H9 (cell line): ENCODE data around the gene ANKRD50. TPM values are rescaled to one million over a fixed set of nuclear protein-coding genes. Genes with fewer than 3 reads are reported as not detected.

ENCODE experiments used
- DNase-seq: peaks from one replicate; pipeline ENCODE4 v3.0.0-alpha.2; 2017
- H2AFZ ChIP-seq: one replicate; pipeline ENCODE4 v1.6.1; 2013; ENCODE audit warnings: mild to moderate bottlenecking, low read length, control low read depth, moderate library complexity
- H2AK5ac ChIP-seq: 2 replicates; pipeline ENCODE4 v1.6.1; 2013; ENCODE audit warnings: low read length, control low read depth, mixed read lengths; ENCODE audit not compliant: insufficient read length
- H2BK120ac ChIP-seq: one replicate; pipeline ENCODE4 v1.6.1; 2013; ENCODE audit warnings: low read depth, mild to moderate bottlenecking, low read length, control low read depth, inconsistent platforms; ENCODE audit not compliant: poor library complexity, severe bottlenecking
- H2BK12ac ChIP-seq: 2 replicates; pipeline ENCODE4 v1.6.1; 2013; ENCODE audit warnings: low read length, control low read depth, mixed read lengths, low read depth; ENCODE audit not compliant: insufficient read length
- H2BK15ac ChIP-seq: 2 replicates; pipeline ENCODE4 v1.6.1; 2013; ENCODE audit warnings: low read depth, low read length, control low read depth
- H2BK20ac ChIP-seq: one replicate; pipeline ENCODE4 v1.6.1; 2013; ENCODE audit warnings: low read depth, mild to moderate bottlenecking, low read length, control low read depth, inconsistent platforms; ENCODE audit not compliant: poor library complexity, severe bottlenecking
- H2BK5ac ChIP-seq: 2 replicates; pipeline ENCODE4 v1.6.1; 2013; ENCODE audit warnings: low read length, control low read depth, mixed read lengths; ENCODE audit not compliant: insufficient read length
- H3K14ac ChIP-seq: 2 replicates; pipeline ENCODE4 v1.6.1; 2013; ENCODE audit warnings: low read length, control low read depth; ENCODE audit not compliant: insufficient read depth
- H3K18ac ChIP-seq: 2 replicates; pipeline ENCODE4 v1.6.1; 2013; ENCODE audit warnings: low read depth, mild to moderate bottlenecking, mixed read lengths, low read length, control low read depth; ENCODE audit not compliant: insufficient read length
- H3K23ac ChIP-seq: 2 replicates; pipeline ENCODE4 v1.6.1; 2013; ENCODE audit warnings: low read length, control low read depth, mixed read lengths, low read depth; ENCODE audit not compliant: insufficient read length
- H3K23me2 ChIP-seq: 2 replicates; pipeline ENCODE4 v1.6.1; 2013; ENCODE audit warnings: low read depth, mild to moderate bottlenecking, mixed read lengths, low read length, control low read depth; ENCODE audit not compliant: insufficient read length, poor library complexity, severe bottlenecking
- H3K27ac ChIP-seq: 2 replicates; pipeline ENCODE4 v1.5.1; 2013; ENCODE audit warnings: low read length, control low read depth, mixed read lengths, low read depth; ENCODE audit not compliant: insufficient read length
- H3K27me3 ChIP-seq: 2 replicates; pipeline ENCODE4 v1.6.1; 2013; ENCODE audit warnings: low read length, control low read depth, inconsistent platforms; ENCODE audit not compliant: insufficient read depth
- H3K4ac ChIP-seq: 2 replicates; pipeline ENCODE4 v1.6.1; 2013; ENCODE audit warnings: low read depth, mild to moderate bottlenecking, control low read depth, inconsistent platforms, low read length, moderate library complexity
- H3K4me1 ChIP-seq: 2 replicates; pipeline ENCODE4 v1.6.1; 2013; ENCODE audit warnings: low read length, control low read depth, inconsistent platforms; ENCODE audit not compliant: insufficient read depth
- H3K4me2 ChIP-seq: 2 replicates; pipeline ENCODE4 v1.6.1; 2013; ENCODE audit warnings: low read length, control low read depth, mixed read lengths; ENCODE audit not compliant: insufficient read length, insufficient read depth
- H3K56ac ChIP-seq: 2 replicates; pipeline ENCODE4 v1.6.1; 2013; ENCODE audit warnings: low read depth, mild to moderate bottlenecking, mixed read lengths, low read length, control low read depth; ENCODE audit not compliant: insufficient read length
- H3K79me1 ChIP-seq: 2 replicates; pipeline ENCODE4 v1.6.1; 2013; ENCODE audit warnings: low read depth, mild to moderate bottlenecking, moderate library complexity, low read length, control low read depth, inconsistent platforms; ENCODE audit not compliant: insufficient read depth, poor library complexity, severe bottlenecking
- H3K79me2 ChIP-seq: 2 replicates; pipeline ENCODE4 v1.6.1; 2013; ENCODE audit warnings: low read length, control low read depth, inconsistent platforms; ENCODE audit not compliant: insufficient read depth
- H3K9ac ChIP-seq: 2 replicates; pipeline ENCODE4 v1.6.1; 2013; ENCODE audit warnings: low read length, control low read depth, mixed read lengths; ENCODE audit not compliant: insufficient read length; ENCODE audit errors: extremely low read depth
- H3K9me3 ChIP-seq: one replicate; pipeline ENCODE4 v1.6.1; 2013; ENCODE audit warnings: low read depth, low read length, inconsistent platforms; ENCODE audit not compliant: control insufficient read depth
- H3T11ph ChIP-seq: one replicate; pipeline ENCODE4 v1.6.1; 2013; ENCODE audit warnings: mild to moderate bottlenecking, low read length, control low read depth, inconsistent platforms
- H4K20me1 ChIP-seq: one replicate; pipeline ENCODE4 v1.6.1; 2013; ENCODE audit not compliant: control insufficient read depth, insufficient read length, insufficient read depth
- H4K5ac ChIP-seq: 2 replicates; pipeline ENCODE4 v1.6.1; 2013; ENCODE audit warnings: low read depth, mild to moderate bottlenecking, mixed read lengths, low read length, control low read depth; ENCODE audit not compliant: insufficient read length
- H4K8ac ChIP-seq: replicated peaks from 2 replicates; pipeline ENCODE4 v1.6.1; 2013; ENCODE audit warnings: low read length, control low read depth, mixed read lengths, low read depth; ENCODE audit not compliant: insufficient read length
- H4K91ac ChIP-seq: 2 replicates; pipeline ENCODE4 v1.6.1; 2013; ENCODE audit warnings: low read depth, mild to moderate bottlenecking, moderate library complexity, mixed read lengths, low read length, control low read depth; ENCODE audit not compliant: insufficient read length
- H3K27ac Mint-ChIP-seq, 3 experiments: 2 replicates in 2 of 3; 3 replicates in 1 of 3; pipeline ENCODE4 v1.8.0; 2020 to 2021; ENCODE audit warnings: mixed read lengths in 3 of 3, mild to moderate bottlenecking in 1 of 3, moderate library complexity in 1 of 3
- H3K27me3 Mint-ChIP-seq: 2 replicates; pipeline ENCODE4 v1.8.0; 2021; ENCODE audit warnings: low read depth, mild to moderate bottlenecking, moderate library complexity, mixed read lengths
- H3K36me3 Mint-ChIP-seq, 3 experiments: 2 replicates in 2 of 3; 3 replicates in 1 of 3; pipeline ENCODE4 v1.8.0; 2020 to 2021; ENCODE audit warnings: low read depth in 3 of 3, mixed read lengths in 3 of 3; ENCODE audit not compliant: insufficient read depth in 1 of 3
- H3K4me1 Mint-ChIP-seq, 2 experiments: 2 replicates each; pipeline ENCODE4 v1.8.0; 2020; ENCODE audit warnings: mixed read lengths in 2 of 2
- H3K4me3 Mint-ChIP-seq, 2 experiments: 2 replicates in 1 of 2; 3 replicates in 1 of 2; pipeline ENCODE4 v1.8.0; 2020 to 2021; ENCODE audit warnings: mild to moderate bottlenecking in 2 of 2, mixed read lengths in 2 of 2, moderate library complexity in 1 of 2
- H3K9me3 Mint-ChIP-seq, 2 experiments: 2 replicates in 1 of 2; 3 replicates in 1 of 2; pipeline ENCODE4 v1.8.0; 2020; ENCODE audit warnings: mild to moderate bottlenecking in 2 of 2, mixed read lengths in 2 of 2, moderate library complexity in 1 of 2
- CTCF ChIP-seq: fragments of 200-600 bp; sonication (generic); conservative IDR thresholded peaks from 3 replicates; pipeline ENCODE4 v1.8.0; 2021; ENCODE audit warnings: antibody characterized with exemption, mild to moderate bottlenecking
- WGBS: extraction: QIAGEN DNeasy Blood & Tissue Kit; methylation state at CpG from one replicate; pipeline ENCODE4 v1.1.7; 2013; ENCODE audit warnings: missing lambda C conversion rate, low lambda C conversion rate, mixed read lengths; ENCODE audit not compliant: insufficient read length; ENCODE audit errors: extremely low coverage; 5-methylcytosine and 5-hydroxymethylcytosine counted together
- total RNA-seq: library from RNA; stranded (reverse); gene quantifications from 2 replicates; pipeline ENCODE4 v1.2.1, GENCODE V29; 2021

Gene ANKRD50
- total RNA-seq, 1 experiment from 2014 or later = 30.1 TPM

GRCh38 chr4:124727331-124727890, 14.9 kb upstream of the ANKRD50 start:
- H3K14ac ChIP-seq = no peak overlapping the region
- DNase-seq = no peak
- no peaks in the 10 kb centered on the region for H3K4me1 ChIP-seq
- WGBS = 100% methylated on average over 1 of the region's 5 CpGs
- no peaks in the 10 kb centered on the region for H3K27me3 ChIP-seq
- H3K23me2 ChIP-seq = no peaks in the 10 kb centered on the region
- no peak overlapping the region for H3K4me2 ChIP-seq
- no peak overlapping the region for H2BK120ac ChIP-seq
- no peak overlapping the region for H3K27ac ChIP-seq
- no peak overlapping the region for H4K5ac ChIP-seq
- H3K36me3 Mint-ChIP-seq = peaks cover 0 to 5% (median 0%) of the 10 kb centered on the region in 3 experiments; a peak in 1 of 7 replicates
- no peaks in the 10 kb centered on the region for H3K4me1 Mint-ChIP-seq
- no peak overlapping the region for H4K91ac ChIP-seq
- no peak overlapping the region for H3T11ph ChIP-seq
- H3K9me3 Mint-ChIP-seq = no peaks in the 10 kb centered on the region
- no peaks in the 10 kb centered on the region for H3K27me3 Mint-ChIP-seq
- H2BK15ac ChIP-seq = no peak overlapping the region
- H2BK5ac ChIP-seq = no peak overlapping the region
- H3K23ac ChIP-seq = no peak overlapping the region
- H4K8ac ChIP-seq = no peak overlapping the region
- H4K20me1 ChIP-seq = no peaks in the 10 kb centered on the region
- no peak overlapping the region for H3K9ac ChIP-seq
- no peaks in the 10 kb centered on the region for H3K79me2 ChIP-seq
- H3K79me1 ChIP-seq = no peaks in the 10 kb centered on the region
- TF ChIP-seq CTCF = no peak
- H3K18ac ChIP-seq = no peak overlapping the region
- no peak overlapping the region for H2AK5ac ChIP-seq
- no peak overlapping the region for H2BK20ac ChIP-seq
- no peaks in the 10 kb centered on the region for H3K9me3 ChIP-seq
- H3K27ac Mint-ChIP-seq = no peak overlapping the region
- no peak overlapping the region for H2AFZ ChIP-seq
- no peak overlapping the region for H3K4me3 Mint-ChIP-seq
- no peak overlapping the region for H3K4ac ChIP-seq
- H2BK12ac ChIP-seq = no peak overlapping the region
- H3K56ac ChIP-seq = no peak overlapping the region
